GM19023 (cell line): ENCODE results near the gene BEST3.
"Not testable (repeated sequence)": the region's sequence is repeated elsewhere in the genome, so short reads cannot be mapped to it uniquely, and the experiment has no call there.

ENCODE experiments used
- ATAC-seq: cut with Tn5 transposase; IDR thresholded peaks from one replicate; pipeline ENCODE4 v1.9.1; 2021; ENCODE audit warnings: mild to moderate bottlenecking, moderate library complexity; ENCODE audit not compliant: unreplicated experiment

Gene BEST3

GRCh38 chr12:69688471-69689427, 10.4 kb downstream of the BEST3 start:
- ATAC-seq = peak; percentile 52

- ATAC-seq = no peak
Measured at GRCh38 chr12:69688021-69688420, 11.1 kb downstream of the BEST3 start.

- ATAC-seq = no peak
Measured at GRCh38 chr12:69687390-69687789, 11.7 kb downstream of the BEST3 start.

GRCh38 chr12:69686731-69687130, 12.4 kb downstream of the BEST3 start:
- ATAC-seq = no peak

- no peak for ATAC-seq
Measured at GRCh38 chr12:69685810-69686209, 13.3 kb downstream of the BEST3 start.

GRCh38 chr12:69684466-69684865, 14.6 kb downstream of the BEST3 start:
- no peak for ATAC-seq

- no peak for ATAC-seq
Measured at GRCh38 chr12:69682110-69682755, 16.9 kb downstream of the BEST3 start.

GRCh38 chr12:69679119-69679518, 20.0 kb downstream of the BEST3 start:
- ATAC-seq = no peak

GRCh38 chr12:69676257-69677012, 22.7 kb downstream of the BEST3 start:
- ATAC-seq = no peak

- no peak for ATAC-seq
Measured at GRCh38 chr12:69672195-69672594, 26.9 kb downstream of the BEST3 start.

GRCh38 chr12:69671597-69671996, 27.5 kb downstream of the BEST3 start:
- no peak for ATAC-seq

GRCh38 chr12:69666798-69667197, 32.3 kb downstream of the BEST3 start:
- ATAC-seq = no peak

GRCh38 chr12:69664930-69665377, 34.1 kb downstream of the BEST3 start:
- ATAC-seq = not testable (repeated sequence)

GRCh38 chr12:69663726-69664125, 35.4 kb downstream of the BEST3 start:
- ATAC-seq = no peak

- no peak for ATAC-seq
Measured at GRCh38 chr12:69662764-69663163, 36.3 kb downstream of the BEST3 start.

- ATAC-seq = no peak
Measured at GRCh38 chr12:69661386-69661785, 37.7 kb downstream of the BEST3 start.

GRCh38 chr12:69660164-69660863, 38.8 kb downstream of the BEST3 start:
- no peak for ATAC-seq

GRCh38 chr12:69658203-69658602, 40.9 kb downstream of the BEST3 start:
- no peak for ATAC-seq

- no peak for ATAC-seq
Measured at GRCh38 chr12:69657376-69658137, 41.5 kb downstream of the BEST3 start.
